ENCODE measurements around the gene LANCL3.

DNA sequence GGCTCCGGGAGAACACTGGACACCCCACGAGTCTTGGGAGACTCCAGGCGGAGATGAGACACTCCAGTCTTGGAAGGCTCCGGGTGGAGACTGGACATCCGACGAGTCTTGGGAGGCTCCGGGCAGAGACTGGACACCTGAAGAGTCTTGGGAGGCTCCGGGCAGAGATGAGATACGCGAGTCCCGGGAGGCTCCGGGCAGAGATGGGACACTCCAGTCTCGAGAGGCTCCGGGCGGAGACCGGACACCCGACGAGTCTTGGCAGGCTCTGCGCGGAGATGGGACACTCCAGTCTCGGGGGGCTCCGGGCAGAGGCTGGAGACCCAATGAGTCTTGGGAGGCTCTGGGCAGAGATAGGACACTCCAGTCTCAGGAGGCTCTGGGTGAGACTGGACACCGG is 28.1 kb upstream of the LANCL3 start:
- TF ChIP-seq, protein P1, sequence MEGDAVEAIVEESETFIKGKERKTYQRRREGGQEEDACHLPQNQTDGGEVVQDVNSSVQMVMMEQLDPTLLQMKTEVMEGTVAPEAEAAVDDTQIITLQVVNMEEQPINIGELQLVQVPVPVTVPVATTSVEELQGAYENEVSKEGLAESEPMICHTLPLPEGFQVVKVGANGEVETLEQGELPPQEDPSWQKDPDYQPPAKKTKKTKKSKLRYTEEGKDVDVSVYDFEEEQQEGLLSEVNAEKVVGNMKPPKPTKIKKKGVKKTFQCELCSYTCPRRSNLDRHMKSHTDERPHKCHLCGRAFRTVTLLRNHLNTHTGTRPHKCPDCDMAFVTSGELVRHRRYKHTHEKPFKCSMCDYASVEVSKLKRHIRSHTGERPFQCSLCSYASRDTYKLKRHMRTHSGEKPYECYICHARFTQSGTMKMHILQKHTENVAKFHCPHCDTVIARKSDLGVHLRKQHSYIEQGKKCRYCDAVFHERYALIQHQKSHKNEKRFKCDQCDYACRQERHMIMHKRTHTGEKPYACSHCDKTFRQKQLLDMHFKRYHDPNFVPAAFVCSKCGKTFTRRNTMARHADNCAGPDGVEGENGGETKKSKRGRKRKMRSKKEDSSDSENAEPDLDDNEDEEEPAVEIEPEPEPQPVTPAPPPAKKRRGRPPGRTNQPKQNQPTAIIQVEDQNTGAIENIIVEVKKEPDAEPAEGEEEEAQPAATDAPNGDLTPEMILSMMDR (IDR thresholded peaks at IDR 0.05) = no peak
- no peak for TF ChIP-seq ZFX (IDR thresholded peaks at IDR 0.05; ENCODE audit: borderline replicate concordance)
